DMS114 treated with DMSO at 0.1 percent for 48 hours (cell line): ENCODE data around the gene SLC2A9.

Source experiments
- DNase-seq: peaks from one replicate; lab custom pipeline; 2025; ENCODE audit not compliant: unreplicated experiment; lab: John Stamatoyannopoulos, UW

SLC2A9 gene

GRCh38 chr4:9899306-9900055 lies 121.8 kb downstream of the SLC2A9 start:
- DNase-seq: no peak

- DNase-seq: peak; percentile 33
These were observed 122.5 kb downstream of the SLC2A9 start for GRCh38 chr4:9898596-9899305.

GRCh38 chr4:9895333-9895705 lies 126.0 kb downstream of the SLC2A9 start:
- DNase-seq: no peak

GRCh38 chr4:9894644-9895332 lies 126.5 kb downstream of the SLC2A9 start:
- DNase-seq: no peak

- no peak for DNase-seq
These were observed 127.8 kb downstream of the SLC2A9 start for GRCh38 chr4:9893329-9894108.

GRCh38 chr4:9891740-9892139 lies 129.6 kb downstream of the SLC2A9 start:
- DNase-seq: no peak

GRCh38 chr4:9891056-9891455 lies 130.2 kb downstream of the SLC2A9 start:
- no peak for DNase-seq

- no peak for DNase-seq
These were observed 132.0 kb downstream of the SLC2A9 start for GRCh38 chr4:9889306-9889705.

- DNase-seq: no peak
These were observed 135.3 kb downstream of the SLC2A9 start for GRCh38 chr4:9885958-9886357.

- no peak for DNase-seq
These were observed 140.7 kb downstream of the SLC2A9 start for GRCh38 chr4:9880406-9881197.

GRCh38 chr4:9877123-9877522 lies 144.2 kb downstream of the SLC2A9 start:
- DNase-seq: no peak

- DNase-seq: no peak
These were observed 145.8 kb downstream of the SLC2A9 start for GRCh38 chr4:9875516-9875915.

GRCh38 chr4:9874385-9874784 lies 146.9 kb downstream of the SLC2A9 start:
- DNase-seq: no peak

- no peak for DNase-seq
These were observed 151.0 kb downstream of the SLC2A9 start for GRCh38 chr4:9870165-9870790.

GRCh38 chr4:9867751-9868425 lies 153.4 kb downstream of the SLC2A9 start:
- no peak for DNase-seq

GRCh38 chr4:9866931-9867330 lies 154.4 kb downstream of the SLC2A9 start:
- no peak for DNase-seq

- DNase-seq: no peak
These were observed 159.7 kb downstream of the SLC2A9 start for GRCh38 chr4:9861561-9861960.

- no peak for DNase-seq
These were observed 161.5 kb downstream of the SLC2A9 start for GRCh38 chr4:9859810-9860209.

GRCh38 chr4:9849538-9849920 lies 171.8 kb downstream of the SLC2A9 start:
- no peak for DNase-seq
